H1 (cell line): ENCODE results near the gene LRRC49. TPM values are rescaled to one million over a fixed set of nuclear protein-coding genes. Genes with fewer than 3 reads are reported as not detected.

ENCODE experiments used
- CHD7 ChIP-seq: fragments of 300-600 bp; sonication (generic); IDR thresholded peaks from 2 replicates; pipeline ENCODE4 v1.7.1; 2012; ENCODE audit warnings: low read length, moderate library complexity, mild to moderate bottlenecking, inconsistent platforms; ENCODE audit not compliant: insufficient replicate concordance
- JUN ChIP-seq: IDR thresholded peaks from 2 replicates; pipeline ENCODE4 v1.6.1; 2011; ENCODE audit warnings: low read depth, mild to moderate bottlenecking, improper control_type of control experiment, low read length
- PHF8 ChIP-seq: fragments of 200-600 bp; sonication (generic); conservative IDR thresholded peaks from 2 replicates; pipeline ENCODE4 v1.7.1; 2012; ENCODE audit warnings: low read depth, mild to moderate bottlenecking, inconsistent platforms, low read length, moderate library complexity
- SP2 ChIP-seq: IDR thresholded peaks from 2 replicates; pipeline ENCODE4 v1.6.1; 2012; ENCODE audit warnings: mild to moderate bottlenecking, low read length, inconsistent platforms
- polyA plus RNA-seq, 7 experiments: library from polyadenylated mRNA; depleted of rRNA in 3 of 7; stranded (reverse) in 5 of 7; unstranded in 2 of 7; fragments of >200 nt in 5 of 7; fragments of 200-250 nt in 2 of 7; gene quantifications; 1 replicate in 5 of 7; 2 replicates in 1 of 7; 4 replicates in 1 of 7; pipeline versions ENCODE4 v1.2.1 to v1.2.3, GENCODE V29; 2011 to 2013; ENCODE audit warnings: missing spikeins in 2 of 7, mixed read lengths in 2 of 7
- total RNA-seq: library from RNA; stranded (reverse); fragmentation: NEBNext Ultra II Directional; extraction: Animal tissue kit (Norgen Biotek cat#: 25700); gene quantifications from 2 replicates; pipeline ENCODE4 v1.2.1, GENCODE V29; 2021

LRRC49 gene
- total and polyA plus RNA-seq, 2 of the 8 experiments (the other 6 are each of a cell fraction or from before 2014, with no cell fraction given): 5.0 to 10.4 TPM

- TF ChIP-seq CHD7 (no peak), JUN (no peak), SP2 (no peak), PHF8 (no peak)
Measured at GRCh38 chr15:70976851-70977250, 84.2 kb downstream of the LRRC49 start (continued).
